Ramos (cell line): ENCODE results near the gene FXYD6.

Experiments
- in situ Hi-C: fragments of 300-500 bp; cut with MboI; formaldehyde crosslinking; loops from one replicate; pipeline ENCODE4 v1.14.3; 2022; ENCODE audit warnings: low sequenced_read_pairs; ENCODE audit not compliant: unreplicated experiment

Gene FXYD6

GRCh38 chr11:117834068-117834810, 42.2 kb downstream of the FXYD6 start:
- in situ Hi-C loops: no loop called here

DNA sequence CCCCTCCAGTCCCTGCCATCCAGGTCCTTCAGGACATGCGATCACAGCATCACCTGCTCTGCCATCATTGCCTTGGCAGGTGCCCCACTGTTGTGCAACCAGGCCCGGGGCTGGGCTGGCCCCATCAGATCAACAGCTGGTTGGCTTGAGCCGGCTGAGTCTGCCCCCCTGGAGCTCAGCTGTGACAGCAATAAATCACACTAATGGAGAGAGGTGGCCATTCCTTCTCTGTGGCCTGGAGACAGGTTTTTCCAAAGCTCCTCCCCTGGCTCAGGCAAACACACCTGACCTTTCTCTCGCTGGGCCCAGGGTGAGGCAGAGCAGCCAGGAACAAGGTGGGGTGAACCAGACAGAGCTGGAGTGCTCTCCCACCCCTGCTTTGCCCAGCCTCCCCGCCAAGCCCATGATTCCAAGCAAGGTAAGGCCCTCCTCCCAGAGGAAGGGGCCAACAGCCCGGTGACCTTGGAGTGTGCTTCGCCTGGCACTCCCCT, 43.0 kb downstream of the FXYD6 start:
- in situ Hi-C loops: no loop called here

GRCh38 chr11:117832511-117832910, 43.9 kb downstream of the FXYD6 start:
- in situ Hi-C loops: no loop called here

- in situ Hi-C loops: no loop called here
These were observed 44.6 kb downstream of the FXYD6 start for GRCh38 chr11:117831661-117832415.

- in situ Hi-C loops: no loop called here
These were observed 45.6 kb downstream of the FXYD6 start for GRCh38 chr11:117830674-117831351.

GRCh38 chr11:117830072-117830471, 46.4 kb downstream of the FXYD6 start:
- in situ Hi-C loops: no loop called here

GRCh38 chr11:117829369-117829725, 47.1 kb downstream of the FXYD6 start:
- in situ Hi-C loops: no loop called here

GRCh38 chr11:117828611-117829368, 47.7 kb downstream of the FXYD6 start:
- in situ Hi-C loops: no loop called here

- in situ Hi-C loops: no loop called here
These were observed 48.6 kb downstream of the FXYD6 start for GRCh38 chr11:117827521-117828511.

GRCh38 chr11:117826832-117827231, 49.6 kb downstream of the FXYD6 start:
- in situ Hi-C loops: no loop called here

DNA sequence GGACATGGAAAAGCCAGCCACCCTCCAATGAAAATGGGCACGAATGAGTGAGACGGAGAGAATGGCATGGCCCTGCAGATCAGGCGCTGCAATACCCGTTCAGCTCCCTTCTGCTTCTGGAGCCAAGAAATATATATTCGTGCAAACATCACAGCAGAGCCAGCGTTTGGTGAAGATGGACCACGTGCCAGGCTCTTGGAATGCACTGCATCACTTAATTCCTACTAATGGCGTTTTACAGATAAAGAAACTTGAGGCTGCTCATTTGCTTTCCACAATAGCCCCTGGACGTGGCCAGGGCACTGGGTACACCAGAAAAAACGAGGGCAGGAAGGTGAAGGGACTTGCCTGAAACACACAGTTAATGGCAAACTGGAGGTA, 50.3 kb downstream of the FXYD6 start:
- in situ Hi-C loops: no loop called here

GRCh38 chr11:117825538-117826189, 50.8 kb downstream of the FXYD6 start:
- in situ Hi-C loops: no loop called here

GRCh38 chr11:117824571-117825537, 51.6 kb downstream of the FXYD6 start, which contains the start of gene FXYD2:
Gene FXYD2, minus strand, starts transcription at chr11:117824744. Its CDS starts 66 bp downstream, at chr11:117824678.
- in situ Hi-C loops: no loop called here

- in situ Hi-C loops: no loop called here
These were observed 52.5 kb downstream of the FXYD6 start for GRCh38 chr11:117823946-117824420.

DNA sequence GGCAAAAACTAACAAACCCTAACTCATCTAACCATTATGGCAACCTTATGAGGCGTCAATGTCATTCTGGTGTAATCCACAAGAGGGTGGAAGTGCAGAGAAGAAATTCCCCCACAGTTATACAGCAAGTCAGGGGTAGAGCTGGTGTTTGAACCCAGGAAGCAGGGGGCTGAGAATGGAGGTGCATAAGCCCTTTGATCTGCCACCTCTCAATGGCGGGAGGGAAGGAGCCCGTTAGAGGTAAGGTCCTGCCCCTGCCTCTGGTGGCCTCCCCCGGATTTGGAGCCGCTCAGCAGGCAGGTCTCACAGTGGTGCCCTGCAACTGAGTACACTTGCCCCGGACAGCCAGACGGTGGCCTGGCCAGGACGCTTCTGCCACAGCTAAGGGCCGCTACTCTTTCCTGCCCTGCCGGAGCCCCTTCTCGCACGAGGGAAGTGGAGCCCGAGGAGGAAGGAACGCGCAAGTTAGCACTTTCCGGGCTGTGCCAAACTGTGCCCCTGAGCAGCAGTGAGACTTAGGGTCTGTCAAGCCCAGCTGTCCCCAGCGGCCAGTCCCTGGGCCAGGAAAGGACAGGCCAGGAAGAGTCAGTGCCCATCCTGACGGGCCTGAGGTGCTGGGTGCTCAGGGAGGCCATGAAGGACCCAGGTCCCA, 53.0 kb downstream of the FXYD6 start:
- in situ Hi-C loops: no loop called here

DNA sequence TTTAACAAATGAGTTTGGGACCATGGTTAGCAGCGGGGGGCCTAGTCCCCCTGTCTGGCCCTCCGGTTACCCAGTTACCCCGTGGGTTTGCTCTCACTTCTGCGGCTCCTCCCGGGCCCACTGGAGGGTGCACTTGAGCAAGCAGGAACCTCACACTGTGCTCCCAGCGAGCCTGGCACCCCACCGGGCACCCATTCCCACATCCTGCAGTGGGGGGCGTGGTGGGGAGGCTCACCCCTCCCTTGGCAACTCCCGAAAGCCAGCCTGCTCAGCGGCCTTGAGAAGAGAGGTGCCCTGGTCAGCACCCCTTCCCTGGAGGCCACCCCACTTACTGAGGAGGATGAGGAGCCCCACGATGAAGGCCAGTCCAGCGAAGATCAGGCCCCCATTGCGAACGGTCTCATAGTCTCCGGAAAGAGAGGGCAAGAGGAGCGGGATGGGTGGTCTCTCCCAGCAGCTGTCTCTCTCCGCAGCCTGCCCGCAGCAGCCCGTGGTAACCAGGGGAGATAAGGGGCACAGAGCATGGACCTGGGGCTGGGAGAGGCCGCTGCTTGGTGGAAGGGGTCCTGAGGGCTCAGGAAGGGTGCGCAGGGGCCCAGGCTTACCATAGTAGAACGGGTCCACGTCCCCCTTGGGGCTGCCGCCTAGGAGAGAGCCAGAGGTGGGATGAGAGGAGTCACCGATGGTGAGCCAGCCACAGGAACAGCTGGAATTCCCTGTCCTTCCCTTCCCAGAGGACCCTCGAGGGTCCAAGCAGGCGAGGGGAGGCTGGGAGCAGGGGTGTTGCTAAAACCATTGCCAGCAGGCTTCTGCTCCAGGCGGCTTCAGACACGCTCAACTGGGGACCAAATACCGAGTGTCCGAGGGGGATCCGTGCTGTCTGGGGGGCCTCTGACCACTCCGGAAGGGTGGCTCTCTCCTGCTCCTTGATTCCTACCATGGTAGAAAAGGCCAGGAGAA, 54.1 kb downstream of the FXYD6 start:
- in situ Hi-C loops: no loop called here
